NCI-H345 (cell line): Measurements from ENCODE around the gene KIAA1191.

Source experiments
- DNase-seq: peaks from one replicate; lab custom pipeline; 2025; lab: John Stamatoyannopoulos, UW

The KIAA1191 gene

DNA sequence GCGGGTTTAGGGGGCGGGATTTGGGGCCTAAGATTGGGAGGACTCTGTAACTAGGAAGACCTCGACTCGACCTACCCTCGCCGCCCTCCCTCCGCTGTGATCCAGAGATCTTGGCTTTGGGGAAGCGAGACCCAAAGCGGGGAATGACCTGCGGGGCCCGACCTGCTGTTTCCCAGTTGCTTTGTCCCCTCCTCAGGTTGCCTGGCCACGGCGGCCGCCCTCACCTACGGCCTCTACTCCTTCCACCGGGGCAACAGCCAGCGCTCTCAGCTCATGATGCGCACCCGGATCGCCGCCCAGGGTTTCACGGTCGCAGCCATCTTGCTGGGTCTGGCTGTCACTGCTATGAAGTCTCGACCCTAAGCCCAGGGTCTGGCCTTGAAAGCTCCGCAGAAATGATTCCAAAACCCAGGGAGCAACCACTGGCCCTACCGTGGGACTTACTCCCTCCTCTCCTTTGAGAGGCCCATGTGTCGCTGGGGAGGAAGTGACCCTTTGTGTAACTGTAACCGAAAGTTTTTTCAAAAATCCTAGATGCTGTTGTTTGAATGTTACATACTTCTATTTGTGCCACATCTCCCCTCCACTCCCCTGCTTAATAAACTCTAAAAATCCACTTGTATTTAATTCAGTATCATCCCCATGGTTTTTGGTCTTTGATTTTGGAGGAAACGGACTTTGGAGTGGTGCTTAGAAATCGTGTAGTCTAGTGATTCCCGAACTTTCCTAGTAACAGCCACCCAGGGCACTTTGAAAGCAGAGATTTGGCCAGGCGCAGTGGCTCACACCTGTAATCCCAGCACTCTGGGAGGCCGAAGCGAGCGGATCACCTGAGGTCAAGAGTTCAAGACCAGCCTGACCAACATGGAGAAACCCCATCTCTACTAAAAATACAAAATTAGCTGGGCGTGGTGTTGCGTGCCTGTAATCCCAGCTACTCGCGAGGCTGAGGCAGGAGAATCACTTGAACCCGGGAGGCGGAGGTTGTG, 27.9 kb upstream of the KIAA1191 start:
- no peak for DNase-seq

GRCh38 chr5:176388444-176389134, 27.0 kb upstream of the KIAA1191 start, which contains the start of the genes HIGD2A and NOP16:
Gene HIGD2A, plus strand, starts transcription at chr5:176388751. Its CDS starts 69 bp downstream, at chr5:176388820.
Gene NOP16, minus strand, starts transcription at chr5:176388598. Its CDS starts 59 bp downstream, at chr5:176388539.
- DNase-seq, result peak; percentile 99

DNA sequence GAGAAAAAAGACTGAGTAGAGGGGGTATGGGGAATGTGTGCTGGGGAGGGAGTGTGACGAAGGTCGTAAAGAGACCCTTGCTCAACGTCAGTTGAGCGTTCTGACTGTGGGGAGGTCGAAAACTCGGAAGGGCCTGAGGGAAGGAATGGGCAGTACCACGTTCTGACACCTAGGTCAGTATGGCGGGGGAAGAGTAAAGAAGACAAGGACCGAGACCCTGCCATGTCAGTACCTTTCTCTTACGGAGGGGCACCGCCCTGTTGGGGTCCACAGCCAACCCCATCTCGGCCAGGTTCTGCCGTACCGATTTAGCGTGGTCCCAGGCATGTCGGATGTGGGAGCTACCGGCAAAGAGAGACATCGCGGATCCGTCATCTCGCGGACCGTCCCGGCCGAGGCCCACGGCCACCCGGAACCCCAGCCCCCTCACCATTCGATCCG, 26.5 kb upstream of the KIAA1191 start:
- no peak for DNase-seq

GRCh38 chr5:176387384-176387925, 25.9 kb upstream of the KIAA1191 start:
- DNase-seq, result no peak

GRCh38 chr5:176386491-176386890, 24.9 kb upstream of the KIAA1191 start:
- no peak for DNase-seq

- DNase-seq, result no peak
Observed at GRCh38 chr5:176384991-176385390, 23.4 kb upstream of the KIAA1191 start.

GRCh38 chr5:176384366-176384930, 22.9 kb upstream of the KIAA1191 start:
- no peak for DNase-seq

DNA sequence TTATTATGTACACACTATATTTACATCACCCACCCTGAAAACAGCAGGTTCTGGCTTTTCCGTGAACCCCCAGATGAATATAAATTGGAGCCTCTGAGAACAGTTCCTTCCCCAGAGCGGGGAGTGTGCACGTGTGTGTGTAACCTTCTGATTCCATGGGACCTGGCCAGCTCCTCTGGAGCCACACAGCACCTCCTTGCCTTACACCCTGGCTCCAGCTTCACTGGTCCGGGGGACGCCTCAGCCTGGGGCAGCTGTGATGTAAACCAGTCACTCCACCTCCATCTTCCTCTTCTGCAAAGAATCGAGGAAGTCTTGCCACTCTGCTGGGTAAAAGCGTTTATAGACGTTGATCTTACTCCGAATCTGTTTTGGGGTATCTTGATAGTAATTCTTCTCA, 22.4 kb upstream of the KIAA1191 start:
- no peak for DNase-seq

GRCh38 chr5:176383248-176383905, 21.8 kb upstream of the KIAA1191 start:
- DNase-seq, result no peak

DNA sequence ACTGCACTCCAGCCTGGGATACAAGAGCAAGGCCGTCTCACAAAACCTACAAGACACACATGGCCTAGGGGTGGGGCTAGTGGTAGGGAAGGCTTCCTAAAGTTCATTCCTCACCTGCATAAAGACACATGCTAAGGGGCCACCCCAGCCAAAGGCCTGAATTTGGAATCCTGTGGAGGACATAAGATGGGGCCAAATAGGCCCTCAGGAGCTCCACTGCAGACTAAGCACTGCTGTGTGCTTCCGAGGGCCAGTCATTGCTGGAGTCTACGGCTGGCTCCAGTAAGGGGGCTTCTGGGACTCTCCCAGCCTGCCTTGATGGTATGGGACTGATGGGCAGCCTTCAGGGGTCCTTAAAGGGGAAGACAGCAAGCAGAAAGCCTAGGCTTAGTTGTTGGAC, 21.2 kb upstream of the KIAA1191 start:
- DNase-seq, result no peak

DNA sequence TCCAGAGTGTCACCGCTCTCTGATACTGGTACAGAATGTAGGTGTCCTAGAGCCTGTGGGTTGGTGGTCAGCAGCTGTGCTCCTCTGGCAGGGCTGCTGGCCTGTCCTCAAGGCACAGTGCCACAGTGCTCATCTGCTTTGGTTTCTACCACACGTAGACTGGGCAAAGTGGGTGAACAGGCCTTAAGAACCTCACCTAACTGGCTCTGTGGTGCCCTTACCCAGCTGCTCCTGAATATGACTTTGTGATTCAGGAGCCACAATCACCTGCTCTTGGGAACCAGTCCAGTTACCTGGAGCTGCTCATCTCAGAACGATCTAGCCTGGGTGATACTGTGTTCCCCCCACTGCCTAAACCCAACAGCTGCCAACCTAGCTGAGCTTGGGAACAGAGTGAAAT, 20.4 kb upstream of the KIAA1191 start:
- no peak for DNase-seq

- no peak for DNase-seq
Observed at GRCh38 chr5:176381423-176381822, 19.9 kb upstream of the KIAA1191 start.

DNA sequence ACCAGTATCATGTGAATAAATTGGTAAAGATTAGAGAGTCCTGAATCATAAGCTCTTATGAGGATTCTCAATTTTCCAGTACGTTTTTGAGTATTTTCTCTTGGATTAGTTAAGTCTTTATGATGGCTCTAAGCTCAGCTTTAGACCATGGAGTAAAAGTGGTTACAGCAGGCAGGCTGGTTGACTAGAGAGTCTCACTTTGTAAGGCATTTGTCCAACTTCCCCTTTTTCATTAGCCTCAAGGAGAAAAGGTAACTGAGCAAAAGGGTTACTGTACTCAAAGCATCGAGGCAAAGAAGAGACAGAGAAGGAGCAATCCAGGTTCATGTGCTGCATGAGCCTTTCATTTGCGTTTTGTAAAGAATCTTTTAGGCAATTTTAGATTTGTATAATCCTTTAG, 18.3 kb upstream of the KIAA1191 start:
- DNase-seq, result no peak

DNA sequence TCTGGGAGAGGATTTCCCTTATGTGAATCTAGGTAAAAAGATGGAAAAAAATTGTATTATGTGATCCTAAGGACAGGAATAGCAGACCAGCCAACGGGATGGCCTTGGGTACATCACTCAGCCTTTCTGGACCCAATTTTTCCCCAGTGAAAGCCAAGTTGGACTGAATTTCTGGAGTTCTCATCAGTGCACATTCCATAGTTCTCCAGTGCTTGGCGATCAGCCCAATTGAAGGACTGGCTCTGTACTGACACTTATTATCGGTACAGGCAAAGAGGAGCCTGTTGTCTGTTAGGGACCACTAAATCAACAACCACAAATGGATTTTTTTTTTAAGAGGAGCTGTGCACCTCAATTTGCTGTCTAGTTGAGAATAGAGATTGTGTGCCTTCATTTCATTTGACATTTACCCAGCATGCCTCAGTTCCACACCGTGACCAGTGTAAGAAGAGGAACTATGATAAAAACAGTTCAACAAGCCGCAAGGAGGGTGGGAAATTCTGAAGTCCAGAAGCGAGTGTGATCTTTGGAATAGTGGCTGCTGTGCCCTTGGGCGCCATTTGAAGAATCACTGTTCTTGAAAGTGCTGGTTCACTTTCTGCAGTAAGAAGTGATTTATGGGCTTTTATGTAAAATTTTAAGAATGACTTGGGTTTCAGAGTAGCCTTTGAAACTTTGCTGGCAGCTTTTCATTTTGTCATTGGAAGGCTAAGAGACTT, 11.7 kb upstream of the KIAA1191 start:
- no peak for DNase-seq

- DNase-seq, result no peak
Observed at GRCh38 chr5:176371621-176372539, 10.3 kb upstream of the KIAA1191 start.

- DNase-seq, result no peak
Observed at GRCh38 chr5:176369934-176370711, 8.6 kb upstream of the KIAA1191 start.

DNA sequence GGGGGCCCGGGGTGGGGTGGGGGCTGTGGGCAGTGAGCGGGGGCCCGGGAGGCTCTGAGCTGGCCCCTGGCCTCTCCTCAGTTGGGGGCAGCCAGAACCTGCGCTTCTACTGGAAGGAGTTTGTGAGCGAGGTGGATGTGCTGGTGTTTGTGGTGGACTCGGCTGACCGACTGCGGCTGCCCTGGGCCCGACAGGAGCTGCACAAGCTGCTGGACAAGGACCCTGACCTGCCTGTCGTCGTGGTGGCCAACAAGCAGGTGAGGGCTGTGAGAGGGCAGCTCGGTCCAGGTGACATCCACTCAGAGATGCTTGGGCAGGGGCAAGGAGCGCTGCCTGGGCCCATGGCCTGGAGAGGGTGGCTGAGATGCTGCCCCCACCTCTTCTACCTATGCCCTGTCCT, 7.2 kb upstream of the KIAA1191 start:
- DNase-seq, result no peak

- no peak for DNase-seq
Observed at GRCh38 chr5:176366232-176366894, 4.8 kb upstream of the KIAA1191 start.
